H9 (cell line): Measurements from ENCODE around the gene EPB41L1. TPM values are rescaled to one million over a fixed set of nuclear protein-coding genes. Genes with fewer than 3 reads are reported as not detected.

ENCODE experiments used
- DNase-seq: peaks from one replicate; pipeline ENCODE4 v3.0.0-alpha.2; 2017
- H2AFZ ChIP-seq: one replicate; pipeline ENCODE4 v1.6.1; 2013; ENCODE audit warnings: mild to moderate bottlenecking, low read length, control low read depth, moderate library complexity
- H2AK5ac ChIP-seq: 2 replicates; pipeline ENCODE4 v1.6.1; 2013; ENCODE audit warnings: low read length, control low read depth, mixed read lengths; ENCODE audit not compliant: insufficient read length
- H2BK120ac ChIP-seq: one replicate; pipeline ENCODE4 v1.6.1; 2013; ENCODE audit warnings: low read depth, mild to moderate bottlenecking, low read length, control low read depth, inconsistent platforms; ENCODE audit not compliant: poor library complexity, severe bottlenecking
- H2BK12ac ChIP-seq: 2 replicates; pipeline ENCODE4 v1.6.1; 2013; ENCODE audit warnings: low read length, control low read depth, mixed read lengths, low read depth; ENCODE audit not compliant: insufficient read length
- H2BK15ac ChIP-seq: 2 replicates; pipeline ENCODE4 v1.6.1; 2013; ENCODE audit warnings: low read depth, low read length, control low read depth
- H2BK20ac ChIP-seq: one replicate; pipeline ENCODE4 v1.6.1; 2013; ENCODE audit warnings: low read depth, mild to moderate bottlenecking, low read length, control low read depth, inconsistent platforms; ENCODE audit not compliant: poor library complexity, severe bottlenecking
- H2BK5ac ChIP-seq: 2 replicates; pipeline ENCODE4 v1.6.1; 2013; ENCODE audit warnings: low read length, control low read depth, mixed read lengths; ENCODE audit not compliant: insufficient read length
- H3K14ac ChIP-seq: 2 replicates; pipeline ENCODE4 v1.6.1; 2013; ENCODE audit warnings: low read length, control low read depth; ENCODE audit not compliant: insufficient read depth
- H3K18ac ChIP-seq: 2 replicates; pipeline ENCODE4 v1.6.1; 2013; ENCODE audit warnings: low read depth, mild to moderate bottlenecking, mixed read lengths, low read length, control low read depth; ENCODE audit not compliant: insufficient read length
- H3K23ac ChIP-seq: 2 replicates; pipeline ENCODE4 v1.6.1; 2013; ENCODE audit warnings: low read length, control low read depth, mixed read lengths, low read depth; ENCODE audit not compliant: insufficient read length
- H3K23me2 ChIP-seq: 2 replicates; pipeline ENCODE4 v1.6.1; 2013; ENCODE audit warnings: low read depth, mild to moderate bottlenecking, mixed read lengths, low read length, control low read depth; ENCODE audit not compliant: insufficient read length, poor library complexity, severe bottlenecking
- H3K27ac ChIP-seq: 2 replicates; pipeline ENCODE4 v1.5.1; 2013; ENCODE audit warnings: low read length, control low read depth, mixed read lengths, low read depth; ENCODE audit not compliant: insufficient read length
- H3K27me3 ChIP-seq: 2 replicates; pipeline ENCODE4 v1.6.1; 2013; ENCODE audit warnings: low read length, control low read depth, inconsistent platforms; ENCODE audit not compliant: insufficient read depth
- H3K4ac ChIP-seq: 2 replicates; pipeline ENCODE4 v1.6.1; 2013; ENCODE audit warnings: low read depth, mild to moderate bottlenecking, control low read depth, inconsistent platforms, low read length, moderate library complexity
- H3K4me1 ChIP-seq: 2 replicates; pipeline ENCODE4 v1.6.1; 2013; ENCODE audit warnings: low read length, control low read depth, inconsistent platforms; ENCODE audit not compliant: insufficient read depth
- H3K4me2 ChIP-seq: 2 replicates; pipeline ENCODE4 v1.6.1; 2013; ENCODE audit warnings: low read length, control low read depth, mixed read lengths; ENCODE audit not compliant: insufficient read length, insufficient read depth
- H3K56ac ChIP-seq: 2 replicates; pipeline ENCODE4 v1.6.1; 2013; ENCODE audit warnings: low read depth, mild to moderate bottlenecking, mixed read lengths, low read length, control low read depth; ENCODE audit not compliant: insufficient read length
- H3K79me1 ChIP-seq: 2 replicates; pipeline ENCODE4 v1.6.1; 2013; ENCODE audit warnings: low read depth, mild to moderate bottlenecking, moderate library complexity, low read length, control low read depth, inconsistent platforms; ENCODE audit not compliant: insufficient read depth, poor library complexity, severe bottlenecking
- H3K79me2 ChIP-seq: 2 replicates; pipeline ENCODE4 v1.6.1; 2013; ENCODE audit warnings: low read length, control low read depth, inconsistent platforms; ENCODE audit not compliant: insufficient read depth
- H3K9ac ChIP-seq: 2 replicates; pipeline ENCODE4 v1.6.1; 2013; ENCODE audit warnings: low read length, control low read depth, mixed read lengths; ENCODE audit not compliant: insufficient read length; ENCODE audit errors: extremely low read depth
- H3K9me3 ChIP-seq: one replicate; pipeline ENCODE4 v1.6.1; 2013; ENCODE audit warnings: low read depth, low read length, inconsistent platforms; ENCODE audit not compliant: control insufficient read depth
- H3T11ph ChIP-seq: one replicate; pipeline ENCODE4 v1.6.1; 2013; ENCODE audit warnings: mild to moderate bottlenecking, low read length, control low read depth, inconsistent platforms
- H4K20me1 ChIP-seq: one replicate; pipeline ENCODE4 v1.6.1; 2013; ENCODE audit not compliant: control insufficient read depth, insufficient read length, insufficient read depth
- H4K5ac ChIP-seq: 2 replicates; pipeline ENCODE4 v1.6.1; 2013; ENCODE audit warnings: low read depth, mild to moderate bottlenecking, mixed read lengths, low read length, control low read depth; ENCODE audit not compliant: insufficient read length
- H4K8ac ChIP-seq: replicated peaks from 2 replicates; pipeline ENCODE4 v1.6.1; 2013; ENCODE audit warnings: low read length, control low read depth, mixed read lengths, low read depth; ENCODE audit not compliant: insufficient read length
- H4K91ac ChIP-seq: 2 replicates; pipeline ENCODE4 v1.6.1; 2013; ENCODE audit warnings: low read depth, mild to moderate bottlenecking, moderate library complexity, mixed read lengths, low read length, control low read depth; ENCODE audit not compliant: insufficient read length
- H3K27ac Mint-ChIP-seq, 3 experiments: 2 replicates in 2 of 3; 3 replicates in 1 of 3; pipeline ENCODE4 v1.8.0; 2020 to 2021; ENCODE audit warnings: mixed read lengths in 3 of 3, mild to moderate bottlenecking in 1 of 3, moderate library complexity in 1 of 3
- H3K27me3 Mint-ChIP-seq: 2 replicates; pipeline ENCODE4 v1.8.0; 2021; ENCODE audit warnings: low read depth, mild to moderate bottlenecking, moderate library complexity, mixed read lengths
- H3K36me3 Mint-ChIP-seq, 3 experiments: 2 replicates in 2 of 3; 3 replicates in 1 of 3; pipeline ENCODE4 v1.8.0; 2020 to 2021; ENCODE audit warnings: low read depth in 3 of 3, mixed read lengths in 3 of 3; ENCODE audit not compliant: insufficient read depth in 1 of 3
- H3K4me1 Mint-ChIP-seq, 2 experiments: 2 replicates each; pipeline ENCODE4 v1.8.0; 2020; ENCODE audit warnings: mixed read lengths in 2 of 2
- H3K4me3 Mint-ChIP-seq, 2 experiments: 2 replicates in 1 of 2; 3 replicates in 1 of 2; pipeline ENCODE4 v1.8.0; 2020 to 2021; ENCODE audit warnings: mild to moderate bottlenecking in 2 of 2, mixed read lengths in 2 of 2, moderate library complexity in 1 of 2
- H3K9me3 Mint-ChIP-seq, 2 experiments: 2 replicates in 1 of 2; 3 replicates in 1 of 2; pipeline ENCODE4 v1.8.0; 2020; ENCODE audit warnings: mild to moderate bottlenecking in 2 of 2, mixed read lengths in 2 of 2, moderate library complexity in 1 of 2
- whole genome bisulfite sequencing: extraction: QIAGEN DNeasy Blood & Tissue Kit; methylation state at CpG from one replicate; pipeline ENCODE4 v1.1.7; 2013; ENCODE audit warnings: missing lambda C conversion rate, low lambda C conversion rate, mixed read lengths; ENCODE audit not compliant: insufficient read length; ENCODE audit errors: extremely low coverage; 5-methylcytosine and 5-hydroxymethylcytosine counted together
- total RNA-seq: library from RNA; stranded (reverse); gene quantifications from 2 replicates; pipeline ENCODE4 v1.2.1, GENCODE V29; 2021
- TF ChIP-seq, protein P1 (sequence below): fragments of 200-600 bp; sonication (generic); conservative IDR thresholded peaks from 3 replicates; pipeline ENCODE4 v1.8.0; 2021; ENCODE audit warnings: antibody characterized with exemption, mild to moderate bottlenecking

The EPB41L1 gene
- total RNA-seq, 1 experiment from 2014 or later = 31.1 TPM

GRCh38 chr20:36104856-36105255 is 49.7 kb upstream of the EPB41L1 start:
- Mint-ChIP-seq H3K4me1 (peaks cover 9 to 11% of the 10 kb centered on the region in 2 experiments), H3K27me3 (peaks cover 59% of the 10 kb centered on the region), H3K27ac (no peak overlapping the region), H3K9me3 (no peaks in the 10 kb centered on the region), H3K4me3 (no peak overlapping the region), H3K36me3 (no peaks in the 10 kb centered on the region)
- Histone ChIP-seq H2AK5ac (no peak overlapping the region), H3K9me3 (no peaks in the 10 kb centered on the region), H3K79me2 (no peaks in the 10 kb centered on the region), H2AFZ (no peak overlapping the region), H2BK12ac (no peak overlapping the region), H2BK5ac (no peak overlapping the region), H4K20me1 (no peaks in the 10 kb centered on the region), H3K23me2 (no peaks in the 10 kb centered on the region), H3K27ac (no peak overlapping the region), H3K4ac (no peak overlapping the region), H4K8ac (no peak overlapping the region), H3K14ac (no peak overlapping the region), H2BK20ac (no peak overlapping the region), H3K18ac (no peak overlapping the region), H3K56ac (no peak overlapping the region), H3K4me1 (no peaks in the 10 kb centered on the region), H2BK15ac (no peak overlapping the region), H3K4me2 (no peak overlapping the region), H3K23ac (no peak overlapping the region), H2BK120ac (no peak overlapping the region), H4K5ac (no peak overlapping the region), H3K79me1 (no peaks in the 10 kb centered on the region), H3T11ph (no peak overlapping the region), H3K27me3 (peaks cover 12% of the 10 kb centered on the region; the same call in 1 of the 2 replicates), H3K9ac (no peak overlapping the region), H4K91ac (no peak overlapping the region)
- no peak for DNase-seq
- TF ChIP-seq, protein P1, sequence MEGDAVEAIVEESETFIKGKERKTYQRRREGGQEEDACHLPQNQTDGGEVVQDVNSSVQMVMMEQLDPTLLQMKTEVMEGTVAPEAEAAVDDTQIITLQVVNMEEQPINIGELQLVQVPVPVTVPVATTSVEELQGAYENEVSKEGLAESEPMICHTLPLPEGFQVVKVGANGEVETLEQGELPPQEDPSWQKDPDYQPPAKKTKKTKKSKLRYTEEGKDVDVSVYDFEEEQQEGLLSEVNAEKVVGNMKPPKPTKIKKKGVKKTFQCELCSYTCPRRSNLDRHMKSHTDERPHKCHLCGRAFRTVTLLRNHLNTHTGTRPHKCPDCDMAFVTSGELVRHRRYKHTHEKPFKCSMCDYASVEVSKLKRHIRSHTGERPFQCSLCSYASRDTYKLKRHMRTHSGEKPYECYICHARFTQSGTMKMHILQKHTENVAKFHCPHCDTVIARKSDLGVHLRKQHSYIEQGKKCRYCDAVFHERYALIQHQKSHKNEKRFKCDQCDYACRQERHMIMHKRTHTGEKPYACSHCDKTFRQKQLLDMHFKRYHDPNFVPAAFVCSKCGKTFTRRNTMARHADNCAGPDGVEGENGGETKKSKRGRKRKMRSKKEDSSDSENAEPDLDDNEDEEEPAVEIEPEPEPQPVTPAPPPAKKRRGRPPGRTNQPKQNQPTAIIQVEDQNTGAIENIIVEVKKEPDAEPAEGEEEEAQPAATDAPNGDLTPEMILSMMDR = no peak
- WGBS = no CpG with 5 or more reads among the region's 10 CpGs
